A549 (cell line): Measurements from ENCODE around the gene EHBP1. TPM values are rescaled to one million over a fixed set of nuclear protein-coding genes. Genes with fewer than 3 reads are reported as not detected.

Experiments
- ATAC-seq, 2 experiments: fragments of 200-7000 bp in 1 of 2; fragments of >200 bp in 1 of 2; cut with Nextera tagmentation in 1 of 2; cut with Tn5 transposase in 1 of 2; 3 replicates each; pipeline versions ENCODE4 v1.8.0 to v1.9.1; 2018 to 2020; ENCODE audit warnings: mild to moderate bottlenecking in 1 of 2, moderate library complexity in 1 of 2
- CTCF ChIA-PET: fragments of 300-600 bp; sonication (Branson Sonifier 250); formaldehyde crosslinking; extraction: SDS; loops from one replicate; lab custom pipeline; 2021; ENCODE audit warnings: antibody characterized with exemption, inconsistent platforms; lab: Yijun Ruan, JAX
- POLR2A ChIA-PET: fragments of 350-600 bp; formaldehyde crosslinking; extraction: SDS; loops from one replicate; lab custom pipeline; 2021; ENCODE audit warnings: antibody characterized with exemption, inconsistent platforms; lab: Yijun Ruan, JAX
- DNase-seq, 2 experiments: peaks; one replicate each; pipeline versions ENCODE4 v3.0.0 to v3.0.0-alpha.2; 2011 to 2016; ENCODE audit warnings: low read depth in 1 of 2, low spot score in 1 of 2
- FAIRE-seq: peaks from 2 replicates; lab custom pipeline; 2011; peaks lifted over from hg19 to GRCh38; lab: Jason Lieb, UNC
- H3K27ac ChIP-seq, 2 experiments: fragments of >200 bp; sonication (Bioruptor Twin); formaldehyde crosslinking; 3 replicates each; pipeline ENCODE4 v1.5.1; 2016 to 2017
- H3K4me1 ChIP-seq: fragments of >200 bp; sonication (Bioruptor Twin); formaldehyde crosslinking; 3 replicates; pipeline ENCODE4 v1.6.1; 2016
- H3K4me2 ChIP-seq: fragments of >200 bp; sonication (Bioruptor Twin); formaldehyde crosslinking; 3 replicates; pipeline ENCODE4 v1.6.1; 2016
- H3K4me3 ChIP-seq: fragments of >200 bp; sonication (Bioruptor Twin); formaldehyde crosslinking; 3 replicates; pipeline ENCODE4 v1.5.1; 2016
- H3K9me3 ChIP-seq: fragments of >200 bp; sonication (Bioruptor Twin); formaldehyde crosslinking; 3 replicates; pipeline ENCODE4 v1.6.1; 2016
- BCL3 ChIP-seq: fragments of >200 bp; sonication (Bioruptor Twin); formaldehyde crosslinking; IDR thresholded peaks from 3 replicates; pipeline ENCODE4 v1.6.1; 2016
- CBX8 ChIP-seq: fragments of 200-600 bp; sonication (generic); IDR thresholded peaks from 2 replicates; pipeline ENCODE4 v1.6.1; 2016
- CEBPB ChIP-seq, 2 experiments: fragments of >200 bp in 1 of 2; sonication (Bioruptor Twin) in 1 of 2; formaldehyde crosslinking in 1 of 2; IDR thresholded peaks; 2 replicates each; pipeline ENCODE4 v1.6.1; 2012 to 2016
- CHD2 ChIP-seq: fragments of 150-350 bp; IDR thresholded peaks from 2 replicates; pipeline ENCODE4 v1.6.1; 2014; ENCODE audit warnings: low read length; ENCODE audit not compliant: partially characterized antibody
- CHD4 ChIP-seq: fragments of 200-600 bp; sonication (generic); IDR thresholded peaks from 2 replicates; pipeline ENCODE4 v1.6.1; 2016; ENCODE audit warnings: antibody characterized with exemption, mild to moderate bottlenecking, borderline replicate concordance
- EHF ChIP-seq: fragments of 250-450 bp; sonication (Bioruptor Pico); IDR thresholded peaks from 2 replicates; pipeline ENCODE4 v1.5.0; 2020; ENCODE audit warnings: mild to moderate bottlenecking
- ELK1 ChIP-seq: fragments of 150-350 bp; IDR thresholded peaks from 2 replicates; pipeline ENCODE4 v1.6.1; 2014; ENCODE audit warnings: low read depth, mild to moderate bottlenecking, low read length
- EP300 ChIP-seq, 2 experiments: fragments of >200 bp; sonication (Bioruptor Twin); formaldehyde crosslinking; IDR thresholded peaks; 2 replicates in 1 of 2; 3 replicates in 1 of 2; pipeline ENCODE4 v1.6.1; 2016 to 2017
- HEYL ChIP-seq: fragments of 250-450 bp; sonication (Bioruptor Pico); IDR thresholded peaks from 2 replicates; pipeline ENCODE4 v1.8.0; 2021; ENCODE audit warnings: mild to moderate bottlenecking, moderate library complexity
- HMGXB4 ChIP-seq: fragments of 250-450 bp; sonication (Bioruptor Pico); IDR thresholded peaks from 2 replicates; pipeline ENCODE4 v1.5.0; 2021; ENCODE audit warnings: mild to moderate bottlenecking, moderate library complexity, borderline replicate concordance
- HOXA7 ChIP-seq: fragments of 250-450 bp; sonication (Bioruptor Pico); IDR thresholded peaks from 2 replicates; pipeline ENCODE4 v1.5.0; 2020; ENCODE audit warnings: mild to moderate bottlenecking, moderate library complexity
- HOXB13 ChIP-seq: fragments of 250-450 bp; sonication (Bioruptor Pico); IDR thresholded peaks from 2 replicates; pipeline ENCODE4 v1.5.0; 2020; ENCODE audit warnings: low read depth, mild to moderate bottlenecking, moderate library complexity
- JUN ChIP-seq, 2 experiments: fragments of >200 bp; sonication (Bioruptor Twin); formaldehyde crosslinking; IDR thresholded peaks; 2 replicates in 1 of 2; 3 replicates in 1 of 2; pipeline ENCODE4 v1.6.1; 2016 to 2017
- JUNB ChIP-seq: fragments of >200 bp; sonication (Bioruptor Twin); formaldehyde crosslinking; IDR thresholded peaks from 2 replicates; pipeline ENCODE4 v1.6.1; 2016
- KDM1A ChIP-seq: fragments of 200-600 bp; sonication (generic); IDR thresholded peaks from 2 replicates; pipeline ENCODE4 v1.6.1; 2016; ENCODE audit warnings: low read depth, mild to moderate bottlenecking
- KDM5A ChIP-seq: fragments of 200-600 bp; sonication (generic); IDR thresholded peaks from 2 replicates; pipeline ENCODE4 v1.6.1; 2016; ENCODE audit warnings: antibody characterized with exemption, mild to moderate bottlenecking
- MAX ChIP-seq: IDR thresholded peaks from 2 replicates; pipeline ENCODE4 v1.6.1; 2012
- NFE2L2 ChIP-seq: fragments of 150-350 bp; conservative IDR thresholded peaks from 2 replicates; pipeline ENCODE4 v1.6.1; 2014; ENCODE audit warnings: low read length
- NPAS2 ChIP-seq: fragments of 250-450 bp; sonication (Bioruptor Pico); IDR thresholded peaks from 2 replicates; pipeline ENCODE4 v1.8.0; 2022; ENCODE audit warnings: mild to moderate bottlenecking, moderate library complexity, borderline replicate concordance
- POLR2A ChIP-seq: IDR thresholded peaks from 2 replicates; pipeline ENCODE4 v1.6.1; 2012; ENCODE audit warnings: mild to moderate bottlenecking, low read length
- POLR2AphosphoS2 ChIP-seq: conservative IDR thresholded peaks from 2 replicates; pipeline ENCODE4 v1.6.1; 2012; ENCODE audit warnings: low read length, improper control_type of control experiment, inconsistent platforms
- RAD21 ChIP-seq, 2 experiments: fragments of >200 bp in 1 of 2; sonication (Bioruptor Twin) in 1 of 2; formaldehyde crosslinking in 1 of 2; IDR thresholded peaks in 1 of 2; conservative IDR thresholded peaks in 1 of 2; 2 replicates in 1 of 2; 3 replicates in 1 of 2; pipeline ENCODE4 v1.6.1; 2012 to 2018; ENCODE audit warnings: inconsistent platforms in 1 of 2
- RCOR1 ChIP-seq: fragments of 150-350 bp; IDR thresholded peaks from 2 replicates; pipeline ENCODE4 v1.6.1; 2014; ENCODE audit warnings: antibody characterized with exemption, low read length, low read depth
- REST ChIP-seq: fragments of 200-600 bp; sonication (generic); IDR thresholded peaks from 2 replicates; pipeline ENCODE4 v1.6.1; 2016; ENCODE audit warnings: antibody characterized with exemption, mild to moderate bottlenecking, moderate library complexity
- ZC3H11A ChIP-seq: fragments of 450-650 bp; IDR thresholded peaks from 2 replicates; pipeline ENCODE4 v1.6.1; 2014; ENCODE audit warnings: antibody characterized with exemption, mild to moderate bottlenecking
- ZSCAN20 ChIP-seq: fragments of 250-450 bp; sonication (Bioruptor Pico); IDR thresholded peaks from 2 replicates; pipeline ENCODE4 v1.8.0; 2022; ENCODE audit warnings: mild to moderate bottlenecking, moderate library complexity
- WGBS: methylation state at CpG from one replicate; pipeline ENCODE4 v1.1.6; 2017; ENCODE audit errors: missing lambda C conversion rate; 5-methylcytosine and 5-hydroxymethylcytosine counted together
- polyA plus RNA-seq, 4 experiments: library from polyadenylated mRNA; depleted of rRNA in 3 of 4; stranded (reverse); fragments of >200 nt; fragmentation: RNase III in 1 of 4; extraction: RNeasy Plus Mini Kit Qiagen cat#74134 plus additional on column Dnase treatment in 1 of 4; gene quantifications; 2 replicates in 3 of 4; 3 replicates in 1 of 4; pipeline ENCODE4 v1.2.3, GENCODE V29; 2011 to 2017

EHBP1 gene
- polyA plus RNA-seq, 2 of the 4 experiments (the other 2 are of a cell fraction): 65.7 to 204 TPM

GRCh38 chr2:62706721-62707521, 1.4 kb downstream of the EHBP1 start:
- TF ChIP-seq BCL3 (no peak), CEBPB (IDR thresholded peaks at IDR 0.05) (no peak), EP300 (IDR thresholded peaks at IDR 0.05) (no peak), POLR2A (no peak), JUNB (no peak), KDM5A (no peak), ELK1 (no peak), JUN (IDR thresholded peaks at IDR 0.05) (0 out of 5 replicates have a peak, but pooled peaks of 1 of the 2 experiments have one; percentile 3), HEYL (CRISPR knock-in tag) (no peak), MAX (0 out of 2 replicates have a peak, but pooled peaks have one; percentile 16), RCOR1 (no peak), HOXB13 (CRISPR knock-in tag) (no peak), CHD2 (no peak), NPAS2 (no peak), ZSCAN20 (CRISPR knock-in tag) (no peak), RAD21 (conservative IDR thresholded peaks at IDR 0.05 in 1 of 2, IDR thresholded peaks at IDR 0.05 in 1 of 2) (0 out of 5 replicates have a peak, but pooled peaks of 1 of the 2 experiments have one; percentile 15), CBX8 (no peak)
- TF ChIP-seq, all 56 proteins: peak for 3
- ChIA-PET CTCF (interaction anchor here (1.1 to 1.5 kb wide), 2 partner anchors 80 to 250 kb away, joined by 4 to 9 read pairs; no protein-coding TSS in a partner anchor), POLR2A (interaction anchor here (0.9 kb wide), 1 partner anchor 129 kb away, joined by 4 read pairs; no protein-coding TSS in a partner anchor)
- H3K4me3 ChIP-seq: peak overlapping the region; percentile 68
- FAIRE-seq: peak; percentile 23
- peaks cover 25% of the 10 kb centered on the region for H3K4me1 ChIP-seq
- H3K9me3 ChIP-seq: peaks cover 28% of the 10 kb centered on the region
- no peak for ATAC-seq
- H3K27ac ChIP-seq: peak overlapping the region; percentile 94 to 97
- peak in 1 of 2 experiments; percentile 21 for DNase-seq
- H3K4me2 ChIP-seq: peak overlapping the region; percentile 88
- WGBS: 26% methylated on average over 7 of the region's 7 CpGs

GRCh38 chr2:62708751-62709150, 3.2 kb downstream of the EHBP1 start:
- H3K4me2 ChIP-seq: peak overlapping the region; percentile 88
- 90% methylated on average over 1 of the region's 1 CpG for WGBS
- POLR2A ChIA-PET: interaction anchor here (1.1 kb wide), 1 partner anchor 139 kb away, joined by 3 read pairs; no protein-coding TSS in a partner anchor
- H3K4me1 ChIP-seq: peaks cover 35% of the 10 kb centered on the region
- no peak for FAIRE-seq
- no peak for DNase-seq
- TF ChIP-seq POLR2AphosphoS2: no peak
- no peak for TF ChIP-seq CHD4
- no peak for TF ChIP-seq EP300 (IDR thresholded peaks at IDR 0.05)
- no peak for TF ChIP-seq KDM1A
- TF ChIP-seq NFE2L2: no peak
- TF ChIP-seq ZC3H11A: no peak
- TF ChIP-seq REST: no peak
- no peak for TF ChIP-seq ZSCAN20 (CRISPR knock-in tag)
- TF ChIP-seq EHF (CRISPR knock-in tag): no peak
- no peak for TF ChIP-seq JUNB
- no peak for TF ChIP-seq RCOR1
- no peak for TF ChIP-seq HEYL (CRISPR knock-in tag)
- TF ChIP-seq HMGXB4 (CRISPR knock-in tag): no peak
- TF ChIP-seq POLR2A: no peak
- no peak for TF ChIP-seq HOXA7 (CRISPR knock-in tag)
- TF ChIP-seq, all 56 proteins: peak for 0
- Histone ChIP-seq H3K9me3 (peaks cover 28% of the 10 kb centered on the region), H3K27ac (peak overlapping the region in 1 of 2 experiments; percentile 5; a peak in 2 of 6 replicates), H3K4me3 (peak overlapping the region; percentile 68)
- CTCF ChIA-PET: interaction anchor here (1.4 to 1.5 kb wide), 2 partner anchors 251 to 252 kb away, joined by 3 to 5 read pairs; no protein-coding TSS in a partner anchor
- ATAC-seq: no peak
